ENCODE results near the gene INSYN2A.

Gene INSYN2A

DNA sequence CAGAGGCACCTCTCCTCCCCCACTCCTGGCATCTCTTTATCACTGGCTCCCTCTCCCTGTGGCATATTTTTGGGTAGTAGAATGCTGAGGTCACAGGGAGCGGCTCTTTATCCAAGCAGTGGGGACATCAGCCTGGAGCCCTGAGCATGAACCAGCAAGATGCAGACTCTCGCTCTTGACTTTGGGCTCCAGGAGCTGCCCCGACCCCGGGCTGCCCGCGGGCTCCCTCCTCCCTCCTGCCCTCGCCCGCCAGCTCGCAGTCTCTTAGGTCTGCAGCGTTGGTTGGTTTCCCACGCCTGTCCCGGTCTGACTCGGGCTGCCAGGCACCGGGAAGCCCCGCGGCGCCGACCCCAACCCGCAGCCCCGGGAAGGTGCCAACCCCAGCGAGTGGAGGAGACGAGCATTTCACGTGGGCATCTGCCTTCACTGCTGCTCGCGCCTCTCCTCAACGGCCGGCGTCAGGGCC lies 1.3 kb downstream of the INSYN2A start:
- no peak for DNase-seq

DNA sequence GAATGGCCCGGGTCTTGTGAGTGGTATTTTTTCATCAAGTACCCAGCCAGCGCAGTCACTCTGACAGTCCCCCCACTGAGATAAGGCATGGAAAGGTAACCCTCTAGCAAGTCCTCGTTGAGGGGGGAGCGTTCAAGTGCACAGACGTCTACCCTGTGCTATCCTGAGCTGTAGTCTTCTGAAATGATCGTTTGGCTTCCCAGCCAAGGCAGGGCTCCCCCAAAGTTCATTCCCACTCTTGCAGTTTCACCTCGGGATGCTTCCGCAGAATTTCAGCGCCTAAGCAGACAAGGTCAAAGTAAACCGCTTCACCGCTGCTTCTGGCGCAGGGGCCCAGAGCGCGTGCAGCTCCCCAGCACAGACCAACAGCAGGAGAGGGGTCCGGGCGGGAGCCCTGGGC lies 1.8 kb downstream of the INSYN2A start:
- DNase-seq = no peak

DNA sequence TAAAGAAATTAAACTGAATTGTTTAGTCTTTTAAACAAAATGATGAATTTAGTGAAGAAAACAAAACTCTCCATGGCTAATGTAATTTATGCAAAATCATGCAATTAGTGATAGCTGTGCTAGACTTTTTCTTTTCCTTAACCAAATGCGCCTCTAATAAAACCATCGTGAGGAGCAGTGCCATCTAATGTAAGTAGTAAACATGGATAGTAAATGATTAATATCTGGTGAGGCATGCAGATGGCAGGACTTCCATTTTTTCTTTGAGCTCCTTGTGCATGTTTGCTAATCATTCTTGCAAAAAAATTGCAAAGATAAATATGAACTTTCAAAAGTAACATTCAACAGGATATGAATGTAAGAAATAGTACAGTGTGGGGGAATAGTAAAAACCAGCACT lies 2.3 kb downstream of the INSYN2A start:
- DNase-seq = no peak

DNA sequence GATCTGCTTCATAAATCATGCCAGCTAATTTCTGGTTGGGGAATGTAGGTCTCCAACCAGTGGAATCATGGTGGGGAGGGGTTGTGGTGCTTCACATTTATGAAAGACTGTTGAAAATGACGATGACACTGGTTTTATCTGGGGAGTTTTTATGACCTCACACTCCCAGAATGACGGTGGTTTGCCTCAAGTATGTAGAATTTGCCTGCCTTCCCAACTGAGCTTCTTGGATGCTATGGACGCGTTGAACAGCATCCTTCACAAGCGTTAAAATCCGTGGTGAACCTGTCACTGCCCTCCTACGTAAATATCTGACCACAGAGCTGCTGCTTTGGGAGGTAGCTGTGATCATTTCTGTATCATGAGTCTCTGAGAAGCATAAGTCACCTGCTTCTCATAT lies 3.3 kb downstream of the INSYN2A start:
- no peak for DNase-seq

DNA sequence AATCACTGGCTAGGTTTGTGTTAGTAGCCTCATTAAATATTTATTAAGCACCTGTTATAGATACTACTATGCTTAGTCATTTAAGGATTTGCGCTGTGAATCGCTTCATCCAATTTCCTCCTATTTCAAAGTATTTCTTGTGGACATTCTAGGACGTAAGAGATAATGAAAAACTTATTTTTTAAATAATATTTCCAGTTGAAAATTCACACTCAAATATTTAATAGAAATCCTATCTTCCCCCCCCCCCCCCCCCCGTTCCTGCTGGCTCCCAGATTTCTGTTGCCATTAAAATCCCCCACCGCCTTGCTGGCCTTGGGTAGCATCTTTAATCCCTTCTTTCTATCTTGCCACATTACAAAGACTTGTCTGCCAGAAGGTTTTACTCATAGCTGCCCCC lies 6.0 kb downstream of the INSYN2A start:
- DNase-seq = no peak

DNA sequence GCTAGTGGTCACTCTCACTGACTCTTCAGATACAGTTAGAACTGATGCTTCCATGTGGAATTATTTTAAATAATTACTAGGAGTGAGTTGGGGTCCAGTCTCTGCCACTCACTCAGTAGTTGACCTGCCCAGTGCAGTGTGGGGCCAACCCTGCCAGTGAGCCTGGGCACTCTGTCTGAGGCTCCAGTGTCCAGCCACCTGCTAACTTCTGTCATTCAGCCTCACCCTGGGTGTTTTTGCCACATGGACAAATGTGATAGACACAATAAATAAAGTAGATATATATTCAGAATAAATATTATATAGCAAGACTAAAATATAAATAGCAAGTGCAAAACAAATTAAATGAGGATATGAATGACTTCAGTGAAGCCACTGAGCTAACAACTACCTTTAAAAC lies 7.2 kb downstream of the INSYN2A start:
- DNase-seq = no peak

DNA sequence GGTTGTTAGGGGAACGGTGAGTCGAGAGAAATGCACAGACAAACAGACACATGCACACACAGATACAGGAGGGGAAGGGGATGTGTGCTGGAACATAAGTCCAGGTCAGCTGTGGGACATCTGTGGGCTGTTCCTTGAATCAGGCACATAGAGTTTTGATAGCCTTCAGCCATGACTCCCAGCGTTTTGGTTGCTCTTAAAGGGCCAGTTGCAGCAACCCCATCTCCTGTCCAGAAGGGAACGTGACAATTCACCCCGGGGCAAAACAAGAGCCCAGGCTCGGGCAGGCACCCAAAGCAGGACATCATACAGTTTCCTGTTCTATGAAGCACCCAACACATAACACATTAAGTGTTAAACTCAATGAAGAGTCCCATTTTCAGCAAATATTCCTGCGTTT lies 9.6 kb downstream of the INSYN2A start:
- DNase-seq = no peak

DNA sequence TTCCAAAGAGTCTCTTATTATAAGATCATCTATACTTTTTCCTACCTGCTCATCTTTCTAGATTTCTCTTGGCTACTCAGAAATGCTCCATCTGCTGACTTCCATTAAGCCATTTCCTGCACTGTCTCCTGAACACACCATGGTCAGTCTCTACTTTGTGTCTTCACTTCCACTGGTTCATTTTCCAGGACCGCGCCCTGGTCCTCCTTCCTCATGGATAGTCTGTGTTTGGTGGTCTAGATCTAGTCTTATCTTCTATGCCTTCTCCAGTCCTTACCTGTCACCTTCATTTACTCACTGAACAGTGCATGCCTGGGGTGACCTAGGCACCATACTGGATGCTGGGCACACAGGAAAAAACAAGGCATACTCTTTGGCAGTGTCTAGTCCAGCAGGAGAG lies 11.8 kb downstream of the INSYN2A start:
- no peak for DNase-seq

DNA sequence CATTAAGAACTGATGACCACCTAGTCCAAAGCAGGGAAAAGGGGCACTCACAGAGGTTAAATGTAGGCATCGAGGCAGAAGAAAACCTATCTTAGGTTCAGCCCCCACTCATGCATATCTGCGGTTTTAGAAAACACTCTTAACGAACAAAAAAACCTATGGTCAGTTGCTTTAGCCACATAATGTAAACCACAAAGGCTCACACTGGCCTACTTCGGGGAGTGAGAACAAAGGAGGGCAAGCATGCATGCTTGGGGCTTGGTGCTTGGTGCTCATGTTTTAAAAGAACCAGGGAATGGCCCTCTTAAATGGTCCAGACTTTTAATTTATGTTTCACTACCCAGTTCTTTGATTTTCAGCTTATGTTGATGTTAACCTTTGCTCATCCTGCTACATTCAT lies 14.2 kb downstream of the INSYN2A start:
- DNase-seq = no peak

DNA sequence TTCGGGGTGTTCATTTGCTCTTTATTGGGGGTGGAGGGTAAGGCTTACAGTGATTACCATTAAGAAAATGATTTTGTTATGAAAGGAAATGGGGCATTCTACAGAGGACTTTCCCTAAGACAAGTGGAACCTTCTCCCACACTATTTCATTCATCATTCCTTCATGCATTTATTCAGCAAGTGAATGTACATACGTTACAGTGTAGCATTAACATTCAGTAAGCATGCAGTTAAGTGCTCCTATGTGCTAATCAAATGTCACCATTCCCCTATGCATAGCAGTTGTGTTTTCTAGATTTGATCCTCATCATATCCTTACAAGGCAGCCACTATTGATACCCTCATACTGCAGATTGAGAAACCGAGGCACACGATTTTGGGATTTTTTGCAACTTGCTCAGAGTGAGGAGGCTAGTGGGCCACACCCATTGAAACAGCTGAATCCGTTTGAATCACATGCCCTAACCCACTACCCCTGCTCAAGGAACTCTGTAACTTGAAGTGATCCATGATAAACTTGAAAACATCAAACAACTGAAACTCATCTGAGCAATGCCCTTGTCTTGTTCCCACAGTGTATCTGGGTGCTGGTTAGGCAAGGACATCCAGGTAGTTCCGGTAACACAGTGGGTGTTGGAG lies 16.7 kb downstream of the INSYN2A start:
- no peak for DNase-seq

DNA sequence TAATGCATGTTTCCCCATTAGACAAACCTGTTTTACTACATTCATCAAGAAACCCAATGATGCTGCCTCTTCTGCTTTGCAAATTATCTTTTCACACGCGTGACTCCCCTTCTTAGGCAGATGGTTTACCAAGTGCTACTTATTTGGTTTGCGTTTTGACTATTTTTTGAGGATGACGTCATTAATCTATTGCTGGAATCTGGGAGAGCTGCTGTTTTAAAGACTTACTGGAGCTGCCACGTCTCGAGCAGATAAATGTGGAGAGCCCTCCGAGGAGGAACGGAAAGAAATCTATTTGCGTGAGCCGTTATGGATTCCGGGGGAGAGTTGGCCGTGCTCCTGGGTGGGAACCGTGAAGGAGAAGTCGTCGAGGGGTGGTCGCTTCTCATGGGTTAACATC lies 19.7 kb downstream of the INSYN2A start:
- DNase-seq = no peak

DNA sequence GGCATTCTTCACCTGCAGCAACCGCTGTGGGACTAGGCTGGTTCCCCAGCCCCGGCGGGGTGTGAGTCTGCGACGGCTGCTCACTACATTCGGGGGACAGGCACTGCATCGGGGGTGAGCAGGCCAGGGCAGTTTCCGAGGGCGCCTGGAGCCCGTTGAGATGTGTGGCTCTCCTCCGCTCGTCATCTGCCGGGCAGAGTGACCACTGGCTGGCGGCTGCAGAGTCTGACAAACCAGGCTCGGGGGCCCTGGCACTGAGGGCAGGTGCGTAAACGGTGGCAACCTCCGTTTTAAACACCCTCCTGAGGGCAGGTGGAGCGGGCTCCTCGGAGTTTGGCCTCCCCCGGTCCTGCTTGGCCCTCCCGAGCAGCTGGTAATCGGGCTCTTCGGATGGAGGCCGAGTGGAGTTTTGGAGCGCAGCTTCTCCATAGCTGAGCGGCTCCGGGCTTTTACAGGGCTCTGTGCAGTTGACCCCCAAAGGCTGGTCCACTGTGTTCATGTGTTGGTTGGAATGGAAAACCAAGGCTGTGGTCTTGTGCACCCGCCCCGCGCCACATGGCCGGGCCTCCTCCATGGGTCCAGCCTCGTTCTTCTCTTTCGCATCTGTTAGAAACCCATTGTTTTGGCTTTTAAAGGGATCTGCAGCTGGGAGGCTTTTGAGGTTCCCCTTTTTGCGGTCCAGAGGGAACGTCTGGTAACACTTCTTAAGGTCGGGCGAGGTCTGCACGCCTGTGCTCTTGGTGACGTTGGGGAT lies 20.9 kb downstream of the INSYN2A start:
- no peak for DNase-seq

DNA sequence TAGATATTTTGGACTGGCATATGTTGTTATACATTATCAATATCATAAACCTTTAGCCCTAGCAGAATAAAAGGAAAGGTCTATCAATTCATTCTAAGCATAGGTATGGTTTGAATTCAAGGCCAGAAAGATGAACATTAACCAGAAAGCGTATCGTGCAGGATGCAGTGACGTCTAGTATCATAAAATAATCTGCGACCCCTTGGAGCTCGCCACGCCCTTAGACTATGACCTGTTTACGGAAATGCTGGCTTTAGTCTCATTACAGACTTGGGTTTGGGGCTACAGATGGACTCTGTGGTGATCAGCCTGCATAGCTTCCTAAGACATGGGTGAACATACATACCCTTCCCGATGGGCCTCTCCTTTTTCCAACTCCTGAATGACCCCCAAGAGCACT lies 21.5 kb downstream of the INSYN2A start:
- DNase-seq = no peak

DNA sequence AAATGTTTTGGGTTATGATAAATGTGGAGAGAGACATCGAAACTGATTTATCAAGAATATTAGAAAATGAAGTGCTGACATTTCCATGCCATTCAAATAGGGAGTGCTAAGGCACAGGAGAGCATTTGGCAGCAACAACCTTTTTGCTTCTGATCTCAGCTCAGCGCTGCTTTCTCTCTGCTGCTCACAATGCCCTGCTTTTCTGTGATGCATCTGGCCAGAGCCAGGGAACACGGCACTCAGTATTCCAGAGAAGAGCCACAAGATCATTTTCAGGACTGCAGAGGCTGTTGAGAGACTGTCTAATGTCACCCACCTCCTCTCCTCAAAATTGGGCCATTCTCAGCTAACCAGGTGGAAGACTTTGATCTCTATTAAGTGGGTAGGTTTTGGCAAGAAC lies 28.1 kb downstream of the INSYN2A start:
- no peak for DNase-seq

DNA sequence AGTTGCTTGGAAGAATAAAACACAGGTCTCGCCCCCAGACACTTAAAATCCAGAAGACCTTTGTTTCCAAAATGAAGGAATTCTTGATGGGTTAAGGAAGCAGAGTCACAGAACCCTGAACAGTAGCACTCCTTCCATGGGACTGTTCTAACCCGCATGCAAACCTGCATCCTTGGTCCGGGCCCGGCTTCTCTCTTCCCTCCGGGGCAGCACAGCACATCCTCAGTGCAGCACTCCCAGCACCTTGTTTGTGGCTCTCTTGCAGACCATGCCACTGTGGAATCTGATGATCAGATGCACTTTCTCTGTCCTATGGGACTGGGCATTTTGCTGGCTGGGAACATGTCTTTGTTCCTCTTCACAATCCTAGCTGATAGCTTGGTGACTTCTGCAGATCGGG lies 33.5 kb downstream of the INSYN2A start:
- no peak for DNase-seq

DNA sequence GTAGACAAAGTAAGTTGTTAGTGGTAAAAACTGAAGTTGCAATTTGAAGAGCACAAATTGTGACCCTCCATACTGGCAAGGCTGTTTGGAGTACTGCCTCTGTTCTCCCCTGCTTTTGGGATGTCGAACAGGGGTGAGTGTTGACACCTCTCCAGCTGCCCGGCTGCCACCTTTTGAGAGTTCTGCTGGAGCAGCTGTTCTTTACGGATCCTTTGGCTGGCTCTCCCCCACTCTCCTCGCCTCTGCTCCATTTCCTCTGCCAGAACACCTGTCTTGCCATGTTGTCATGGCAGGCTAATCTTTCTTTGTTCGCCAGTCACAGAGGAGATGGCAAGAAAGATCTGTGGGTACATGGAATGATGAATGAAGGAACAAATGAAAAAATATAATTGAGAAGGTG lies 34.9 kb downstream of the INSYN2A start:
- DNase-seq = no peak

DNA sequence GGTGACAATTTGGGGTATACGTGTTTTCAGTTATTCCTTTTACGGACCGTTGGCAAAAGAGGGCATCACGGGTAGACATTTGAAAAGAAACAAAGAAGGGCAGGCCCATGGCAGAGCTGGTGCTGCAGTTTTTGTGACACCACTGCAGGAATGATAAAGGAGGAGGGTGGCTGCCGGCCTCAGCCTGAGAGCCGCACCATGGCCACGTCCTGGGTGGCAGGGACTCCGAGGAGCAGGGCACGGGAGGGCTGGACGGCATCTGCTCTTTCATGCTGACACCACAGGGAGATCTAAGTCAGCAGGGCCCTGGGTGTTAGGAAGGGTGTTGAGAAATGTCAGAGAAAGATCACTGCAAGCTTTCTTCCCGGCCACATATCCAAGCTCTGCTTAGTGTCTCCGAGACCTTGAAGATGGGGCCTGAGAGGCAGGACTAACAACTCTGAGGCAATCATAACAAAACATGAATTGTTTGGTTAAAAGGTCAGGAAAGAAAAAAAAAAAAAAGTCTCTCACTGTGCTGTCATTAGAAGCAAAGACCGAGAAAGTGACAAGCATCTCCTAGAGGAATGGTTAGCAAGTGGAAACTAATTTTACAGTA lies 36.6 kb downstream of the INSYN2A start:
- DNase-seq = no peak

DNA sequence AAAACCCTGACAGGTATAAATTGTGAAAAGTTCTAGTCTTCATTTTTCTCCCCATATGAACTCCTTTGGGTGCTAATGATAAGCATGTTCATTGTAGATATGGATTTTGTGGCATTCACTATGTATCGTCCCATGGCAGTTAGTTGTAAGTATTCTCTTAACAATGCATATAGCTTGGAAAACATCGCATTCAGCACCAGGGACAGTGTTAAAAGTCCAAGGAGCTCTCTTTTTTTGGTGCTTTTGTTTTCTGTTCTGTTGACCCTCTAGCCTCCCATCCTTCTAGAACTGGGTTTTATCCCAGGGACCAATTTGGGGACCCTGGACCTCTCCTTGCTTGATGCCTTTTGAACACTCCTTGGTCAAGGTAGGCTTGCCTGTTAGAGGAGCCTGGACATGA lies 37.7 kb downstream of the INSYN2A start:
- no peak for DNase-seq

DNA sequence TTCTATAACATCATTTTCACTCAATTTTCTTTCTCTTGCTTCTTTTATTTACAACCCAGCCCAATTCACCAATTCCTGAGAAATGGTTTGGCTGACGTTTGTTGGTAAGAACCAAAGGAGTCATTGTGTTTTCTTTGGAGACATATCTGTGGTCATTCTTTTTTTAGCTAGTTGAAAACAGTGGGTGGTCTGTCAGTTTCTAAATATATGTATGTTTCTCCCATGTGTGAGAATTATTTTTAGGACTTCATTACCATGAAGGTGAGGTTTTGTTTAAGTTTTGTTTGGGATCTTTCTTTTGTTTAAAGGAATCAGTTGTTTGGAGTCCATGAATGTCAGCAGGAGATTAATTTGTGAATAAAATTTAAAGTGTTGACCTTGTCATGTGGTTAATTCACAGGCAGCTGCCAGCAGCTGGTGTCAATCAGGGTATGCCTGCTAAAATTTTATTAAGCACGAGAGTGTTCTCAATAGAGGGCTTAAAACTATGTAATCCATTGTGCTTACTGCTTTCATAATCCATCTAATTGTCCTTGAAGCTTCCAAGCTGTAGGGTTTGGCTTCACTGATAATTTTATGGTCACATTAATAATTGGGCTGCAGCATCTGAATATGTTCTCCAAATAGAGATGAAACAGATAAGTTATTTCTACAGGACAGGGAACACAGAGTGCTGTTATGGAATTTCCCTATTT lies 38.7 kb downstream of the INSYN2A start:
- no peak for DNase-seq

DNA sequence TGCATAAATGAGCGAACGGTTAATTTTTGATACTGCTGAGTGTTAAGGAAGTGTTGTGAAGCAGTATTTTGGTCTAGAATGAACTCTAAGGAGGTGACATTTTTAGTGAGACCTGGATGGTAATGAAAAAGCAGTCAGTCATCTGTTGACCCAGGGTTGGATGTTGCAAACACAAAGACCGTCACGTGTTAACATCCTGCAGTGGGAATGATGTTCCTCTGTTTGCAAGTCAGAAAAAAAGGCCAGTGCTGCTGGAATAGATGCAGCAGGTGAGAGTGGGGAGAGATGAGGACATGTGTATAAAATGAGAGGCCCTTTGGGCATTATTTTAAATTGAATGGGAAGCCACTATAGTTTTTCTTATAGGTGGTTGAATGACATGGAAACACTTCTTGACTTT lies 39.3 kb downstream of the INSYN2A start:
- DNase-seq = no peak

DNA sequence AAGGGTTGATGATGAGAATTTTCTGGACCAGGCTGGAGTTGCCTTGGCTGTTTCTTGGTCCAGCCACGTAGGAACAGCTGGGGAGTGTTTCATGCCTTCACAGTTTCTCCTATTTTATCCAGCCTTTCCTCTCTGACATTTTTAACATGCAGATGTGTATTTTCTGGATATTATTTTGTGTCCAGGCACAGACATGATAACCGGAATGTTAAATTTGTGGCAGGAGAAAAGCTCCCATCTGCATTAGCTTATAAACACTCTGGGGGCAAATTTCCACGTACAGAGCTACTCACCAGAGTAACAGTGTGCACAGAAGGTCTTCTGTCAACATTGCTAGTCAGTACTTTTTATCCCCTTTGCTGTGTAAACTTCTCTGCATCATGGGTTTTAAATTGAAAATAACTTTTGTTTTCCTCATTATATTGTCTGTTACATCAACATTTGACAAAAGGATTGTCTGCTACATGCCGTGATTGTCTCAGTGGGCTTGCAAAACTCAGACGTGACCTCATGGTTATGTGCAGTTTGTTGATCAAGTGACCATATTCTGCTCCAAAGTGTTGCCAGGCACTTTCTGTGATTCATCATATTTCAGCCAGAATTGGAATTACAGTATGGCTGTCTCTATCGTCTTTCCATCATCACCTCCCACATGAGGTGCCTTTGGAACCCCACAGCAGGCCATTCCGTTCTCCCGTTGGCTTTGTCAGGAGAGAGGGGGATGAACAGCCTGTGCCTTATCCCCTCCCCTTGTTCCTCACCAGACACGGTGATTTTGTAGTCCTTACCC lies 41.4 kb downstream of the INSYN2A start:
- no peak for DNase-seq

DNA sequence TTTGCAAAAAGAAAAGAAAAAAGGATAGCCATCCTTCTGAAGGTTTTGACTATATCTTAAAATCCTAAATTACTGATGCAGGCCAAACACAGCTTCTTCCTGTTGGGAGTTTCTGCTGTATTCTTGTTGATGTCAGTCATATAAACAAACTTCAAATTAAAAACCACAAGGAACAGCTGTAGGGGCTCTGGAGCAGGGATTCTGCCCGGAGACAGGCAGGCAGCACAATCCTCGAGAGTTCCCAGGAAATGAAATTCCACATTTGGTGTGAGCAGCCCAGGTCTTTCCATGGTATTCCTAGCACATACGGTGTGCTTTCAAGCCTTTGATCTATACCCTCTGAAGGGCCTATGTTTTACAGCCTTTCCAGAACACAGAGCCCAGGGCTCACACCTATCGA lies 43.2 kb downstream of the INSYN2A start:
- no peak for DNase-seq
